Keratinocyte (primary cell): ENCODE measurements around the gene NCAPD3.

Experiments used
- CTCF ChIP-seq, 3 experiments: IDR thresholded peaks in 1 of 3; conservative IDR thresholded peaks in 1 of 3; optimal IDR thresholded peaks in 1 of 3; 2 replicates in 2 of 3; 3 replicates in 1 of 3; pipeline versions ENCODE3 to v1.5.1; 2011; ENCODE audit warnings: low read length in 3 of 3, mild to moderate bottlenecking in 3 of 3, moderate library complexity in 2 of 3, control low read depth in 1 of 3, inconsistent platforms in 1 of 3; ENCODE audit not compliant: insufficient read depth in 2 of 3; ENCODE audit errors: extremely low read depth in 1 of 3
- EZH2 ChIP-seq: IDR thresholded peaks from one replicate; pipeline ENCODE4 v1.6.1; 2012; ENCODE audit warnings: inconsistent platforms, mild to moderate bottlenecking, low read length, moderate library complexity

DNA sequence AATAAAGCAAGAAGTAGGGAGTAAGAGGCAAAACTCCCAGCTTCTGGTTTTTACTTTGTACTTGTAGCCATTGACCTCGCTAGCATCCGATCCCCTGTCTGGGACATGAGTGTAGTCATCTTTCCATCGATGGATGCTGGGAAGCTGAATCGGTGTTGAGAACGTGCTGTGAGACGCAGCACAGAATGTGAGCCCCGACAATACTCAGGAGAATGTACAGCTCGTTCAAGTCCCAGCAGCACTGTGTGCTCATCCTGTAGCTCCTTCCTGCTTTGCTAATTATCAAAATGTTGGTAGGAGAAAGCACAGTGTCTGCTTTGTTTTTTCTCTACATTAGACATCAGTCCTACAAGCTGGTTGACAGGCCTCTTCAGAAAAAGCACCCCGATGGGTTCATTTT, 98.3 kb downstream of the NCAPD3 start:
- TF ChIP-seq CTCF (optimal IDR thresholded peaks at IDR 0.05 in 1 of 3, IDR thresholded peaks at IDR 0.05 in 1 of 3, conservative IDR thresholded peaks at IDR 0.05 in 1 of 3; ENCODE audit: extremely low read depth in 1 of 3, insufficient read depth in 2 of 3, low read length in 3 of 3) (no peak), EZH2 (peak; percentile 32)
